Tibial artery (tissue), 4 donors: ENCODE results near the gene EFR3B.

Source experiments
- DNase-seq, 2 donors: peaks; one replicate each; pipeline ENCODE4 v3.0.0-alpha.2; 2019
- H3K27ac ChIP-seq, 2 donors: fragments of 200-600 bp; sonication (generic) in 1 of 2; 1 replicate in 1 of 2; 2 replicates in 1 of 2; pipeline ENCODE4 v1.5.1; 2018 to 2019; ENCODE audit warnings: mild to moderate bottlenecking in 1 of 2
- H3K27me3 ChIP-seq, 2 donors: fragments of 200-600 bp; sonication (generic) in 1 of 2; one replicate each; pipeline versions ENCODE4 v1.5.1 to v1.6.0; 2016 to 2019
- H3K36me3 ChIP-seq, 3 donors: fragments of 200-600 bp; sonication (generic) in 2 of 3; one replicate each; pipeline ENCODE4 v1.5.1; 2016 to 2019; ENCODE audit warnings: mild to moderate bottlenecking in 2 of 3
- H3K4me1 ChIP-seq, 4 donors: fragments of 200-600 bp; sonication (generic) in 2 of 4; 1 replicate in 3 of 4; 2 replicates in 1 of 4; pipeline ENCODE4 v1.5.1; 2016 to 2019
- H3K4me3 ChIP-seq, 2 donors: fragments of 200-600 bp; sonication (generic) in 1 of 2; 1 replicate in 1 of 2; 2 replicates in 1 of 2; pipeline ENCODE4 v1.5.1; 2018 to 2019; ENCODE audit warnings: mild to moderate bottlenecking in 2 of 2
- H3K9me3 ChIP-seq, 3 donors: fragments of 200-600 bp; sonication (generic) in 1 of 3; one replicate each; pipeline ENCODE4 v1.5.1; 2016 to 2019
- intact Hi-C: fragments of 100-400 bp; cut with DNase I; formaldehyde crosslinking; loops from one replicate; pipeline ENCODE4 v1.15.0; 2023; ENCODE audit warnings: low total_unique reads
- TF ChIP-seq, protein P1 (sequence below), 2 experiments: fragments of 200-600 bp in 1 of 2; fragments of 450-650 bp in 1 of 2; IDR thresholded peaks; one replicate each; pipeline ENCODE4 v1.5.1; 2017 to 2019; ENCODE audit warnings: antibody characterized with exemption in 2 of 2, mild to moderate bottlenecking in 1 of 2, moderate library complexity in 1 of 2

Gene EFR3B

DNA sequence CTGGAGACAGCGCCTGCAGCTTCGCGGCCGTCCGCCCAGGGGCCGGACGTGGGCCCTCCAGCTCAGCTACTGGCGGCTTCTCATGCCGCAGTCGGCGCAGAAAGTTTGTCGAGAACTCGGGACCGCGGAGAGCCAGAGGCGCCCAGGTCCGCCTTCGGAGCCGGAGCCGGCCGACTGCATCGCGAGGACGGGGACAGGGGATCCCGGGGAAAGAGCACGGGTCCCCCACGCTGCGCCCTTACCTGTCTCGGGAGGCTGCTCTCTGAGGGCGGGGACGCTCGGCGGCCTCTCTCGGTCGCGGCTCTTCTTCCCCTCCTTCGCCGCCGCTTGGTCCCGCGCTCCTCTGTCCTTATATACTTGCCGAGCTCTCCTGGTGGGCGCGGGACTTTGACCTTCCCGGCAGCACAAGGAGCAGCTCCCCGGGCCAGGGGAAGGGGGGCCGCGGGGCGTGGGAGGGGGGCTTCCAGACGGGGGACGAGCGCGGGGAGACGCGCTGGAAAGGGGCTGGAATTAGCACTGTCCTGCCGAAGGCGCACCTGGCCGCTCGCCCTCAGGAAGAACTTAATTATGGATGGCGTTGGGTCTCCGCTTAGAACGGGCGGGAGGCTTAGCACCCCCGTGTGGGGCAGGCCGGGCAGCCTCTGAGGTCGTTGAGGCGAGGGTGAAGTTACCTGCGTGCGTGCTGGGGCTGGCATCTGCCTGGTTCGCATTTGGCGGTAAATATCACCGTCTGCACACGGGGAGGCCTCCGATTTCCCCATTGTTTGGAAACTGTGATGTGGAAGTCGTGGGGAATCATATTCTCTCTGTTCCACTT, 126.6 kb downstream of the EFR3B start, which contains the start of gene POMC:
TSS of gene POMC (minus strand) at position 325 of the 817 bp plus-strand sequence. CDS start 3,808 bp downstream, outside the sequence.
- intact Hi-C loops, result no loop called here
- no peak within 1 kb of the TSS for H3K27ac ChIP-seq
- peaks cover 0 to 4% (median 0%) of the 10 kb centered on the region in 3 donors for H3K9me3 ChIP-seq
- peaks cover 0 to 14% (median 12%) of the 10 kb centered on the region in 4 donors for H3K4me1 ChIP-seq
- DNase-seq, result no peak
- H3K36me3 ChIP-seq, result no peaks in the 10 kb centered on the region
- TF ChIP-seq, protein P1, sequence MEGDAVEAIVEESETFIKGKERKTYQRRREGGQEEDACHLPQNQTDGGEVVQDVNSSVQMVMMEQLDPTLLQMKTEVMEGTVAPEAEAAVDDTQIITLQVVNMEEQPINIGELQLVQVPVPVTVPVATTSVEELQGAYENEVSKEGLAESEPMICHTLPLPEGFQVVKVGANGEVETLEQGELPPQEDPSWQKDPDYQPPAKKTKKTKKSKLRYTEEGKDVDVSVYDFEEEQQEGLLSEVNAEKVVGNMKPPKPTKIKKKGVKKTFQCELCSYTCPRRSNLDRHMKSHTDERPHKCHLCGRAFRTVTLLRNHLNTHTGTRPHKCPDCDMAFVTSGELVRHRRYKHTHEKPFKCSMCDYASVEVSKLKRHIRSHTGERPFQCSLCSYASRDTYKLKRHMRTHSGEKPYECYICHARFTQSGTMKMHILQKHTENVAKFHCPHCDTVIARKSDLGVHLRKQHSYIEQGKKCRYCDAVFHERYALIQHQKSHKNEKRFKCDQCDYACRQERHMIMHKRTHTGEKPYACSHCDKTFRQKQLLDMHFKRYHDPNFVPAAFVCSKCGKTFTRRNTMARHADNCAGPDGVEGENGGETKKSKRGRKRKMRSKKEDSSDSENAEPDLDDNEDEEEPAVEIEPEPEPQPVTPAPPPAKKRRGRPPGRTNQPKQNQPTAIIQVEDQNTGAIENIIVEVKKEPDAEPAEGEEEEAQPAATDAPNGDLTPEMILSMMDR (IDR thresholded peaks at IDR 0.05), result no peak
- peak within 1 kb of the TSS; percentile 32 to 53 for H3K4me3 ChIP-seq
- peaks cover 0 to 59% of the 10 kb centered on the region in 2 donors for H3K27me3 ChIP-seq

GRCh38 chr2:25169073-25169470, 127.2 kb downstream of the EFR3B start:
- Histone ChIP-seq H3K36me3 (no peaks in the 10 kb centered on the region), H3K4me3 (no peak overlapping the region), H3K27me3 (peaks cover 0 to 59% of the 10 kb centered on the region in 2 donors), H3K4me1 (peaks cover 0 to 14% (median 12%) of the 10 kb centered on the region in 4 donors), H3K9me3 (peaks cover 0 to 4% (median 0%) of the 10 kb centered on the region in 3 donors), H3K27ac (no peak overlapping the region)
- TF ChIP-seq, protein P1 (IDR thresholded peaks at IDR 0.05), result no peak
- intact Hi-C loops, result no loop called here
- no peak for DNase-seq

- Histone ChIP-seq H3K4me3 (no peak overlapping the region), H3K27me3 (peaks cover 0 to 65% of the 10 kb centered on the region in 2 donors), H3K4me1 (peaks cover 0 to 14% (median 12%) of the 10 kb centered on the region in 4 donors), H3K27ac (no peak overlapping the region), H3K9me3 (peaks cover 0 to 4% (median 0%) of the 10 kb centered on the region in 3 donors), H3K36me3 (no peaks in the 10 kb centered on the region)
- TF ChIP-seq, protein P1 (IDR thresholded peaks at IDR 0.05), result no peak
- intact Hi-C loops, result no loop called here
- DNase-seq, result no peak
Observed at GRCh38 chr2:25170888-25171287, 129.0 kb downstream of the EFR3B start.

GRCh38 chr2:25173719-25174118, 131.8 kb downstream of the EFR3B start:
- TF ChIP-seq, protein P1 (IDR thresholded peaks at IDR 0.05), result no peak
- H3K36me3 ChIP-seq, result no peaks in the 10 kb centered on the region
- peaks cover 0 to 45% of the 10 kb centered on the region in 2 donors for H3K27me3 ChIP-seq
- H3K9me3 ChIP-seq, result peaks cover 0 to 4% (median 0%) of the 10 kb centered on the region in 3 donors
- DNase-seq, result no peak
- intact Hi-C loops, result no loop called here
- H3K4me3 ChIP-seq, result no peak overlapping the region
- no peak overlapping the region for H3K27ac ChIP-seq
- H3K4me1 ChIP-seq, result peaks cover 0 to 2% (median under 1%) of the 10 kb centered on the region in 4 donors

DNA sequence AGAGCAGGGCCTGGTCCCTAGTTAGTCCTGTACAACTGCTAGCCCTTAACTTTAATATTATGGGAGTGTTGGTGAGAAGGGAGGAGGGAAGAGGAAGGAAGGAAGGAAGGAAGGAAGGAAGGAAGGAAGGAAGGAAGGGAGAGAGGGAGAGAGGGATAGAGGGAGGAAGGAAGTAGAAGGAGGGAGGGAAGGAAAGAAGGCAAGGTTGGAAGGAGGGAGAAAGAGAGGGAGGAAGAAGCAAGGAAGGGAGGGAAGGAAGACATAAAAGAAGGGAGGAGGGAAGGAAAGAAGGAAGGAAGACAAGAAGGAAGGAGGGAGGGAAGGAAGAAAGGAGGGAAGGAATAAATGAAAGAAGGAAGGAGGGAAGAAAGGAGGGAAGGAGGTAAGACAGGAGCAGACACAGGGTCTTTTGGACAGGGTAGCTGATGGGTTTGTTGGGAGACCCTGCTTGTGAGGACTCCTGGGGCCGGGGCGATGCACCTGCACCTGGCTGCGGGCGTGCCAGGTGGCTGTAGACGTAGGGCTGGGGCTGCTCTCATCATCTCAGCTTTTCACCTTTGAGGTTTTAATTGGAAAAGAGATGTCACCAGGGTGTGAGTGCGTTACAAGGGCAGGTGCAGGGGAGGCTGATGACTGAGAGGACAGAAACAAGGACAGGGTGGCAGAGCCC, 132.5 kb downstream of the EFR3B start:
- Histone ChIP-seq H3K36me3 (no peaks in the 10 kb centered on the region), H3K27me3 (peaks cover 0 to 45% of the 10 kb centered on the region in 2 donors), H3K27ac (no peak overlapping the region), H3K9me3 (peaks cover 0 to 4% (median 0%) of the 10 kb centered on the region in 3 donors), H3K4me3 (no peak overlapping the region), H3K4me1 (no peaks in the 10 kb centered on the region)
- TF ChIP-seq, protein P1 (IDR thresholded peaks at IDR 0.05), result no peak
- intact Hi-C loops, result no loop called here
- DNase-seq, result no peak
